ENCODE results near the gene IGIP.

DNA sequence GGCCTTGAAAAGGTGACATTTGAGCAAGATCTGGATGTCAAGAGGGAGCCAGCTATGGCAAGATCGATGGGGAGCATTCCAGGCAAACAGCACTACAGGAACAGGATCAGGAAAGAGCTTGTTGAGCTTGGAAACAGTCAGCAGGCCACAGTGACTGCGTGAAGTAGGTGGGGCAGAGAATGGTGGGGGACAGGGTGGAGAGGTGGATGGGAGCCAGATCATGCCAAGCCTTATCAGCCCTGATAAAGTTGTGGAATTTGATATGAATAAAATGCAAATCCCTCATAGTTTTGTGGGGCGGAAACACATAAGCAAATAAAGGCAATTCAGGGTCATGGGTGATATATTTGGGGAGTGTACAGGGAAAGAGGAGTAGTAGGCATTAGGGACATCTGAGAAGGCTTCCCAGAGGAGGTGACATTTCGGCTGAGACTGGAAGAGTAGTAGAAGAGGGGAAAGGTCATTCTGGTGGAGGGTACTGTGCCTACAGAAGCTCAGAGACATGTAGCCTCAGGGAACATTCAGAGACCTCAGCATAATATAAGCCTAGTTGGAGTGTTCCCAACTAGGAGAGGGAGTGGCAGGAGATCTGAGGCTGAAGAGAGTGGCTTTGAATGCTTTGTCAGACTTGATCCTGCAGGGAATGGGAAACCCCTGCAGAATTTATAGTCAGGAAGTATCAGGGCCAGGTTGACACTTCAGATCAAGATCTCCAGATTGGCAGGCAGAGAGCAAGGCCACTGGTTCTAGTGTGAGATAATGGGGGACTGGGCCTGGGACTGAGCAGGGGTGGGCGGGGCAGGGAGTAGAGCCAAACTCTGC lies 39.6 kb downstream of the IGIP start:
- TF ChIP-seq POLR2AphosphoS5 (IDR thresholded peaks at IDR 0.05; ENCODE audit: low read depth, low read length) (no peak), TAF1 (IDR thresholded peaks at IDR 0.05; ENCODE audit: low read depth, low read length) (no peak), POLR2A (IDR thresholded peaks at IDR 0.05; ENCODE audit: low read depth, low read length) (no peak), PAX5 (IDR thresholded peaks at IDR 0.05; ENCODE audit: insufficient read depth, low read length, severe bottlenecking) (no peak), SPI1 (IDR thresholded peaks at IDR 0.05; ENCODE audit: low read depth, low read length) (no peak), POU2F2 (IDR thresholded peaks at IDR 0.05; ENCODE audit: low read depth, low read length) (no peak)
